Stimulated activated CD4-positive, alpha-beta T cell treated with anti-CD3 and anti-CD28 coated beads, Interleukin-1b, Interleukin-23, amount 100 ng/mL, for 24 hours (primary cell): ENCODE results near the gene TMEM63B.
"Not testable (repeated sequence)": the region's sequence is repeated elsewhere in the genome, so short reads cannot be mapped to it uniquely, and the experiment has no call there.

Experiments used
- DNase-seq, 4 experiments: peaks; one replicate each; pipeline ENCODE4 v3.0.0-alpha.2; 2020; ENCODE audit warnings: low read depth in 4 of 4, low spot score in 1 of 4

The TMEM63B gene

DNA sequence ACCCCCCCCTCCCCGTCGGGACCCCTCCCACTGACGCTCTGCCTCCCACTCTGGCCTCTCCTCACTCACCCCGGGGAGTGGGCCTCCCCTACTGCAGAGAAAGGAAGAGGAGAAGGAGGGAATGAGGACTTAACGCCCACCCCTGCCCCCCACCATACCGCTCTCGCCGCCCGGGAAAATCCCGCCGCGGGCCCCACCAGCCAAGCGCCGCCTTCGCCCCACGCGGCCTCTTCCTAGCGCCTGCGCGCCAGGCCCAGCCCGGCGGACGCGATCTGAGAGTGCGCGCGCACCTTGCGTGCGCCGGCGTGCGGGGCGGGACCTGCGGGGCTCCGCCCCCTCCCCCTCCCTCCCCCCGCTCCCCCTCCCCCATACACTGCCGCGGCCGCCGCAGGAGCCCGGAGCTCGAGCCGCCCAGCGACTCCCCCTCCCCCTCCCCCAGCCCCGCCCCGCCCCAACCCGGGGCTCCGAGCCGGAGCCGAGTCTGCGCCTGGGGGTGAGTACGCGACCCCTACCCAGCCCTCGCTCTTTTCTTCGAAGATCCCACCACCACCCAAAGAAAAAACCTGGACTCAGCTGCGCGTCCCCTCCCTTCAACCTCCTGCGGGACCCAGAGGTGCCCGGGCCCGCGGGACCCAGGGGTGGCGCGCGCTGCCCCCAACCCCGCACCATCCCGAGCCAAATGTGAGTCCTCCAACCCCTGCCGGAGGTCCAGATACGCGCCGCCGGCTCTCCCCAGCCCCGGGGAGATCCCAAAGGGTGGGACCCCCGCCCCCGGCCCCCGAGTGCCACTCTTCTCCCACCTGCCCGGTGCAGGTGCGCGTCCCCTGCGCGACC is at the start of gene TMEM63B, which contains the start of gene MRPL14:
Gene TMEM63B (plus strand): TSS at position 369 of the 834 bp plus-strand sequence. CDS start 7,031 bp downstream, outside the sequence.
Gene MRPL14 (minus strand): TSS at position 267 of the 834 bp plus-strand sequence. CDS start 10,841 bp downstream, outside the sequence.
- DNase-seq = peak; percentile 74 to 86 (median 78)

DNA sequence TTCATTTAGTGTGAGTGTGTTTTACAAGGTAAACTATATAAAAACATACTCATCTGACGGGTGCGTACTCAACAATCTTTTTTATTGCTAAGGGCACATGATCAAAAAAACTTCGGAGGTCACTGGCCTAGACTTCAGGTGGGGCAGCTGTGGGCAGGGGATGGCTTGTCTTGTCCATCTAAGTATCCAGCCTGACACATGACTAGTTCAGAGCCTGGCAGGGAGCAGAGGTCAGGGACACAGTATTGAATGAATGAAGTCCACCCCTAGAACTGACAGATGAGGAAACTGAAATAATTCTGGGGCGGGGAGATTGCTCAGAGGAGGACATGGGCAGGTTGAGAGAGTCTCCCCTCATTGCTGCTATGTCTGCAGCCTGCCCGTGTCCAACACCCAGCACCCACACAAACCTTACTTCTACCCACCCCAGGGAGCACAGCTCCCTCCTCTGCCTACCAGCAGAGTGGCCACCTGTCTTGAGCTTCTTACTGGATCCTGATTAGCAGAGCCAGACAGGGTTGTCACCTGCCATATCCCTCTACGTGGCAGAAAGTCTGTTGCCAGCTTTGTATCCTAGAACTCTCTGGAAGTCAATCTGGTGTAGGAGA is 49.0 kb upstream of the TMEM63B start:
- DNase-seq = no peak

DNA sequence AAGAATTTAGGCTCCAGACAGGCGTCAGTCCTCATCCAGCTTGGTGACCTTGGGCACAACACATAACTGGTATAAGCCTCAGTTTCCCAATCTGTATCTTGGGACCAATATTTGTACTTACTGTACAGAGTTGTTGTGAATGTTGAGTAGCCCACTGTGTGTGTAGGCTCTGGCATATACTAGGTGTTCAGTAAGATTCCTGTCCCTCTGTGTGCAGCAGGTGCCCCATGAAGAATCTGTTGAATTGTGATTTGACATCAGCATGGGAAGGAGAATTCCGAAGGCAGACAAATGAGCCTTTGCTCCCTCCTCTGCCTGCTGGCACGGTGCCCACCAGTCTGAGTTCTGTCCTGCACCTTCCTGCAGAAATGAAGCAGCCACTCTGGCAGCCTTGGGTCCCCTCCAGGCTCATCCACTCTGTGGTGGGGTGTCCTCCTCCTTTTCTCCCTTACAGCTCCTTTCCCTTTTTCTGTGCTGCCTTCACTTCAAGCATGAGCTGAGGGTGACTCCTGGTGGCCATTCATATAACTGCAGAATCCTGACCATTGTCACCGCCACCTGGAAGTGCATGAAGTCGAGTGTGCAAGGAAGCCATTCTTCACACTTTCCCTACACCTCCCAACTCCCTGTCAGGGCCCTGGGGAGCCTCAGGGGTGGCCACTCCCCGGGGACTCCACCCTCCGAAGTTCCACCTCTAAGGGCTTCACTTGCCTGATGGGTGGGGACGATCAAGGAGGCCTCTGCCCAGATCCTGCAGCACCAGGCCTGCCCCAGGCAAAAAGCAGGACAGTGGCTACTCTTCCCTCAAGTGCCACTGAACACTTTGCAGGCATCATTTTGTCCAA is 48.3 kb upstream of the TMEM63B start:
- DNase-seq = peak; percentile 50 to 56 (median 52)

DNA sequence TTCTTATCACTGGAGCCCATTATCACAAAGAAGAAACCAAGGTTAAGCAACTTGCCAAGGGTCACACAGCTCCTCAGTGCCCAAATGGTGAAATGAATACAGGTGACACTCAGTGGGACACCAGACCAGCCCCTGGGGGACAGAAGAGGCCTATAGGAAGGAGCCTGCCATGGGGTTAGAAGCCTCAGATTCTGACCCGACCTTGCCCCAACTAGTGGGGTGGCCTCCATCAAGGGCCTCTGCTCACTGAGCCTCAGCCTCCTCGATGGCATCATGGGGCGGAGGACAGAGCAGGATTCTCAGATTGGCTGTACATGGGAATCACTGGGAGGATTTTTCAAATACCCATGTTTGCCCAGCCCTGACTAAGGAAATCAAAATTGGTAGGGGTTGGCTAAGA is 47.7 kb upstream of the TMEM63B start:
- DNase-seq = no peak

DNA sequence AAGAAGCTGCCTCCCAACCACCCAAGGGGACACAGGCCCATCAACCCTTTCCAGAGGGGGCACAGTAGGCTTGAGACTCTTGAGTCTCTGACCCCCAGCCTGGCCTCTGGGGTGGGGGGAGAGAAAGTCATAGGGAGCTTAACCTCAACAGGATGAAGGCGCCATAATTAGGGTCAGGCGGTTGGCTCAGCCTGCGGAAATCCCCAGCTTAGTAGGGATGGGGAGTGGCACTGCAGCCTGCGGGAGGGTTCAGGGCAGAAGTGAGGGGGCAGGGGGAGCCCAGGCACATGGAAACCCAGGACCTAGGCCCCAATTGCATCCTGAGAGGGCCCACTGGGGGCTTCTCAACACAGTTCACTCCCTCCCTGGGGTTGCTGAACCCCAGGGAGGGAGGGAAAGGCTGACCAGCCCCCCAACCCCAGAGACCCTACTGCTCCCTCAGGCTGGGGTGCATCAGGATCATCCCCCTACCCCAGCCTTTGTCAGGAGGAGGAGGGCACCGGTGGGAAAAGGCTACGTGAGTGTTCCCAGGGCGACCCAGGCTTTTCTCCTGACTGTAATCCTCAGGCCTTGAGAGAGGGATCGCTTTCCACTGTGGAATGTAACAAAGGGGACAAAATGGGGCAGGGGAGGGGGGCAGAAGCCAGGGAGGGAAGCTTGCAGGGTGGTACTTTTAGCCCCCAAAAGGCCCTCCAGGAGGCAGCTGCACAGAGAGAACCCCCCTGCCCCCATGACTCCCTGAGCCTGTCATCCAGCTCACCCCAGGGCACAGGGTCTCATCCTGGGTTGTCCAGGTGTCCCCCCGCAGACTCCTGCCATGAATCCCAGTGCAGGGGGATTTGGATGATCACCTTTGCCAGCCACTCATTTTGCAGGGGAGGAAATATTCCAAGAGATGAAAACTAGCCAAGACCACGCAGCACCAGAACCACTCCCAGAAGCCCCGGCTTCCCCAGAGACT is 46.5 kb upstream of the TMEM63B start:
- DNase-seq = no peak

DNA sequence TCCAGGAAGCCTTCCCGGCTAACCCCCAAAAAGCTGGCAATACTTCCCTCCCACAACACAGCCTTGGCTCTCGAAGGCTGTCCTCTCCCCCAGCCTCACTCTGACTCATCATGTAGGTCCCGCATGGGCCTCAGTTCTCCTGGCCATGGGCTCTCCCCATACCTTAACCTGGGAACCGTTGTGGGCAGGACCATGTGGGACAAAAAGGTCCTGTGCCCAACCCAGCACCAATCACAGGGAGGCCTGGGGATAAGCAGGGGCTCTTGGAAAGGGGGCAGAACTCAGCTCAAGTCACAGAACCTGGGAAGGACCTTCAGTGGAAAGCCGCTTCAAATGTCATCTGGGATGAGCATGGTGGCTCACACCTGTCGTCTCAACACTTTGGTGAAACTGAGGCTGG is 45.6 kb upstream of the TMEM63B start:
- no peak for DNase-seq

DNA sequence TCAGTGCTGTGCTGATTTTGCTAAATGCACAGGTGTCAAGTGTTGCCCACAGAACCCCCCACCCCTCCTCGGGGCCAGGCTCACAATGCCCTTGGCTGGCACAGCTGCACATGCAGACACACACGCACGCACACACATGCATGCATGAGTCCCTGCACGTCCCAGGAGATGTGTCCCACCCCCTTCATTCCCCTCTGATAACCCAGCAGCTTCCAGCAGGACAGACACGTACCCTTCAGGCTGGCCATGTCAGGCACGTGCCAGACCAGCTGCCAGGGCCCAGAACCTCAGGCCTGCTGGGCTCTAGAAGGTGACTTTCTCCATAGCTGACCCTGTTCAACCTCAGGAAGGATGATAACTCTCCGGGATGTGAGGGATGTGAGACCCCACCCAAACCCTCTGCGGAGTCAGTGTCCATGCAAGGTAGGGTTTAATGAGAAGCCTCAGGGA is 44.5 kb upstream of the TMEM63B start:
- no peak for DNase-seq

DNA sequence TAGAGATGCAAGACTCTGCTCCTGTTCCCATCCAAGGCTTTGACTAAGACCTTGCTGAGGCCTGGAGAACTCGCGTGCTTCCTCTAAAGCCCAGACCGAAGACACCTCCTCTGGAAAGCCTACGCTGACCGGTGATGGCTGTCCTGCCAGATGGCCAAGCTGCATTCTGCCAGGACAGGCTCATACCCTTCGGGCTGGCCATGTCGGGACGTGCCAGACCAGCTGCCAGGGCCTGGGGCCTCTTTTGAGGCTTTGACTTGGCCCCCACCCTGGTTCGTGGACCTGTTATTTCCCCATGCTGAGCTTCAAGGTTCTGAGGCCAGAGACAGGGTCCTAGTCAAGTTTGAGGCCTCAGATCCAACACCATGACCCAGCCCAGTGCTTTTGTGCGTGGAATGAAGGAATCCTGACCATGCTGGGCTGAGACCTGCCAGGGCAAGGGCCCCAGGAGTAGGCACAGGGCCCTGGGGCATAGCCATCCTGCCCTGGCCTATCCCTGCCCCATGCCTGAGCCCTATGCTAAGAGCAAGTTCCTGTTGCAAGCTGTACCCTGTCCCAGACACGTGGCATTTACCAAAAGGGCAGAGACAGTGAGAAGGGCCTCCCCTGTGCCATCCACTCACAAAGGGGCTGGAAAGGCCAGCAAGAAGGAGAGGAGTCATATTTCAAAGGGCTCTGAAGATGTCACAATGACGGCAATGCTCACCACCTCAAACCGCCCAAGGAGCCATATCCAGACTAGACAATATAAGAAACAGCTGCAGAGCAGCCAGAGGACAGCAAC is 42.9 kb upstream of the TMEM63B start:
- no peak for DNase-seq

DNA sequence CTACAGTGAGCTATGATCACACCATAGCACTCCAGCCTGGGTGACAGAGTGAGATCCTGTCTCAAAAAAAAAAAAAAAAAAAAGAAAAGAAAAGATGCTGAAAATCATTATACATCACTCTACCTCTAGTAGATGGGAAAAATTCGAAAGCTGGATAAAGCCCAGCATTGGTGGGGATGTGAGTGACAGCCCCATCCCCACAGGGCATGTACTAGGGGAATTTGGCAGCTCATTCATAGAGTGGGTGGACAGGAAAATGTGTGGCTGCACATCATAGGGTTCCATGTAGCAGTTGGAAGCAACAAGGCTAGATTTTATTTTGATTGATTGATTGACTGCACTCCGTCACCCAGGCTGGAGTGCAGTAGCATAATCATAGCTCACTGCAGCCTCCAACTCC is 42.1 kb upstream of the TMEM63B start:
- no peak for DNase-seq

DNA sequence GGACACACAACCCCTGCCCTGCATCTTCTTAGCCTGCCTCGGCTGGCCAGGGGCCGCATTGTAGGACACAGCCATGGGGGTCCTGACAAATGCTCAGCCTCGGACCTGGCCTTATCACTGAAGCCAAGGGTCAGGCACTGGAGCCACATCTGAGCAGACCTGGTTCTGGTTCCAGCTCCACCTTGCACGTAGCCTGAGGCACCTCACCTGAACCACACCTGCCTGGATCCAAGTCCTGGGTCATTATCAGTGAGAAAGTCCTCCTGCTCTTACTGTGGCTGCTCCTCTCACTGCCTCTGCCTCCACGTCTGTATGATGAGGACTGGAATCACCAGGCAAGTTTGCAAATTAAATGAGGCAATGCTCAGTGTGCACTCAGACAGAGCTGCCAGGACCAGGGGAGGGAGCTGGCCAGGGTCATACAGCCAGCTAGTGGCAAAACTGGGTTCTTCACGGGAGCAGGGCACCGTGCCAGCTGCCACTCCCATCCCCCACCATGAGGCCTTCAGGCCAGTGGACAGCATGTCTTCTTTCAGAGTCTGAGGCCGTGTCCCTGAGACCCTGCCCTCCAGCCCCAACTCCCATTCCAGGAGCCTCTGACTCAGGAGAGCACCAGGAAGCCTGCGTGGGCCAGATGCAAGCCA is 40.3 kb upstream of the TMEM63B start:
- no peak for DNase-seq

DNA sequence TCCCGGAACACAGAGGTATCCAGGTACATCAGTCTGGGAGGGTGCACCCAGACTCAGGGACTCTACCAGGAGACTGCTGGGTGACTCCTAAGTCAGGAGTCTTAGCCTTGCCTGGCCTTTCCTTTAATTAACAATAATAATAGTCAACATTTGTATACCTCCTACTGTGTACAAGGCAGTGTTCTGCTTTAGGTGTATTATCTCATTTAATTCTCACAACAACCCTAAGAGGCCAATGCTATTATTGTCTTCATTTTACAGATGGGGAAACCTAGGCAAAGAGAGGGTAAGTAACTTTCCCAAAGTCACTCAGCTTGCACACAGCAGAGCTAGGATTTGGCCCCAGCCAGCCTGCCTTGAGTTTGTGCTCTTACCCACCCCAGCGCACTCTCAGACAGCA is 39.7 kb upstream of the TMEM63B start:
- no peak for DNase-seq

DNA sequence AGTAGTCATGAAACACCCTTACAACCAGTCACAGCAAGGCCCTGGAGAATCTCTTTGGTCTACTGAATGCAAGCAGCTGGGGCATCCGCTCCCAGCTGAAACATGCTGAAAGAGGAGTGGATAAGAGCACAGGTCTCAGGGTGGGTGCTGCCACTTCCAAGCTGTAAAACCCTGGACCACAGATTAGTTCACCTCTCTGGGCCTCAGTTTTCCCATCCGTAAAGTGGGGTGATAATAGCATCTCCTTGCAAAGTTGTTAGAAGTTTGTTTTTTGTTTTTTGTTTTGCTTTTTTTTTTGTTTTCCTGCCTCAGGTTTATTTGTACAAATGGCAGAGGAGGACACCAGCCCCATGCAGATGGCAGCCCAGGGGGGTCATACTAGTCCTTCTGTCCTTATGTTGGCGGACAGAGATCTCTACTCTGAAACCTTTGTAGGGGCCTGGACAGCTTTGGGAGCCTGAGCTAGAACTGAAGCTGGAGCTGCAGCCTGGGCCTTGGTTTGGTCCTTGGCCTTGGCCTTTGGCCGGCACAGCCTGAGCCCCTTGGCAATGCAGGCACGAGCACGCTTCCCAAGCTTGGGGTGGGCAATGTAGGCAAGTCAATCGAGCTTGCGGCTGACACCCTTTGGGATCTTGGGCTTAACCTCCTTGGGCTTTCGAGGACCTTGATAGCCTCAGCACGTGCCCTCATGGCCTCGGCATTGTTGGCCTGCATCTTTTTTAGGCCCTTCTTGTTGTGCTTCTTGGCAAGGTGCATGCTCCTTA is 38.3 kb upstream of the TMEM63B start:
- no peak for DNase-seq

DNA sequence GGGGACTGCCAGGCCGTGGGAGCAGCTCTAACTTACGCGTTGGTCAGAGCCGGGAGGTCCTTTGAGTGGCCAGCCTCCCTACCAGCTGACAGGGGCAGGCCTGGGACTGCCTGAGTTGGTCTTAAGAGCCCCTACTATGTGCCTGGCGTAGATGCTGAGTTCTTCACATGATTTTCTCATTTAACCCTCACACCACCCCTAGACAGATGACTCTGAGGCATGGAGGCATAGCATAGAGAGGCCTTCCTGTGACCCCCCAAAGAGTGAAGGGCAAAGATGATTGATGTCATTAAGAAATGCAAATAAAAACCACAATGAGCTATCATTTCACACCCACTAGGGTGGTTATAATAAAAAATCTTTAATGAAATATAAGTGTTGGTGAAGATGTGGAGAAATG is 36.9 kb upstream of the TMEM63B start:
- DNase-seq = no peak

DNA sequence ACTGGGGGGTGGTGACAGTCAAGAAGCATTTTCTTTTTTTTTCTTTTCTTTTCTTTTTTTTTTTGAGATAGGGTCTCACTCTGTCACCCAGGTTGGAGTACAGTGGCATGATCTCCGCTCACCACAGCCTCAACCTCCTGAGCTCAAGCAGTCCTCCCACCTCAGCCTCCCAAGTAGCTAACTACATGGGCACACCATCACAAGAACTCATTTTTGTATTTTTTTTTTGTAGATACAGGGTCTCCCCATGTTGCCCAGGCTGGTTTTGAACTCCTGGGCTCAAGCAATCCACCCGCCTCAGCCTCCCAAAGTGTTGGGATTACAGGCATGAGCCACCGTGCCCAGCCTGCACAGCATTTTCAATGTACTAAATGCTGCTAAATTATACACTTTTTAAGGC is 36.0 kb upstream of the TMEM63B start:
- not testable (repeated sequence) for DNase-seq

DNA sequence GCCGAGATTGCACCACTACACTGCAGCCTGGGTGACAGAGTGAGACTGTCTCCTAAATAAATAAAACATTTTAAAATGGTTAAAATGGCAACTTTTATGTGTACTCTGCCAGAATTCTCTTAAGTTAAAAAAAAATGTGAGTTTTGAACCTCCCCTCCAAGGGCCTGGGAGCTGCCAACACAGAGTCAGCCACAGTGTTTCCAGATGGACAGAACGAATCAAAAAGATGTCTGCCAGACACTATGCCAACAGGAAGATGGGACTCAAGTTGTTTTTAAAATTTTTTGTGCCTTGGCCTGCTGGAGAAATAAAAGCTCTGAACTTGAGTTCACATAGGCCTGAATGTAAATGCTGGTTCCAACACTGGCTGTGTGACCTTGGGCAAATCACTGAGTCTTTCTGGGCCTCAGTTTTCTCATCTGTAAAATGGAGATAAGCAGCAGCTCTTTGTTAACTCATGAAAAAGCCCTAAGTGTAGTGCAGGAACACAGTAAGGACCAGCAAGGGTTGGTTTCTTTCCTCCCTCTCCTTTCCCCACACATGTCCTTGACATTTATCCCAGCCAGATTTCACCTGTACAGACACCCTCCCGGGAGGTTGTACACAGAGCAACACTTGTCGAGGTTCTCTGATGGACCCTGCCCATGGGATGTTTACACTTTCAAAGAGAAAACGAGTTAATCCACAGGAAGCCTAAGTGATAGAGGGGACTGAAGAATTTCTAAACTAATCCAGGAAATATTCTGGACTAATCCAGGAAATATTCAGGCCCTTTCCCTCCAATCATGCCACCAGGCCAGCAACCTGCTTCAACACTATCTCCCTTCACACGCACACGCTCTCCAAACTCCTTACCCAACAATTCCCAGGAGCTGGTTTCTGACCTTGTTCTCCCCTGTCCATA is 35.1 kb upstream of the TMEM63B start:
- no peak for DNase-seq

DNA sequence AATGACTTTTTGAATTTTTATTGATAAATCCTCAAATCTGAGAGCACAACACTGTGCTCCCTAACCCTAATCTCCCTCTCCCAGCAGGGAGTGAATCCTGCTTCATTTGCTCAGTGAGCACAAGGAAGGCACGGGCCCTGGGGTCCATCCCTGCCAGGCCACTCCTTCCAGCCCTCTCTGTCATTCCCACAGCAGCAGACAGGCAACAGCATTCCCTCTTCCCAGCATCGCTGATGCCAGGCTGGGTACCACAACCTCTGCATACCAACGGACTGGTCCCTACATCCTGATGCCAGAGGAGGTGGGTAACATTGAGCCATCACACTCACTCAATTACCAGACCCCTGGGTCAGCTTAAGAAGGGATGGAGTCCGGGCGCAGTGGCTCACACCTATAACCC is 34.3 kb upstream of the TMEM63B start:
- DNase-seq = no peak

DNA sequence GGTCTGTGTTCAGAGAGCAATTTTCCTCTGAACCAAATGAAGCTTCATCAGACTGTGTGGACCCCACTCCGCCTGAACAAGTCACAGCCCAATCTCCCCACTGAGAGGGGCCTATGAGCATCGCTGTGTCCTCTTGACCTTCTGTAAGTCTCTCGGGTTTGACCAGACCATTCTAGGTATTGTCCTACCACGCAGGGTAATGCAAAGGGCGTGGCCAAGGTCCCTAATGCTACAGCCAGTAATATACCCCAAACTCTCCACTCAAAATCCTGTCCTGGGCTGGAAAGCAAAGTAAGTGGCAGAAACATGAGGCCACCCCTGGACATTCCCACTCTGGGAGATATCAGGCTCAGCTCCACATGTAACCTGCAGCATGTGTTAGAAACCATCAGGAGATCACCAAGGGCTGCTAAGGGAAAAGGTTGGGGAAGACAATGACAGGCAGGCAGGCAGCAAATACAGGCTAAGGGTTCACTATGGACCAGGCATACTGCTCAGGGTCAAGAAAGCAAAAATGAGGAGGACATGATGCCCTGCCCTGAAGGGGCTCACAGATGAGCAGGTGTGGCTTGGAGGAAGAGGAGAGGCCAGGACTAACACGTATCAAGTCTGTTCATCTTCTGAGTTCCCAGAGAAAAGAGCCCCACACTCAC is 33.5 kb upstream of the TMEM63B start:
- no peak for DNase-seq
